ENCODE measurements around the gene RPUSD4. TPM values are rescaled to one million over a fixed set of nuclear protein-coding genes. Genes with fewer than 3 reads are reported as not detected.

Gene RPUSD4, protein sequence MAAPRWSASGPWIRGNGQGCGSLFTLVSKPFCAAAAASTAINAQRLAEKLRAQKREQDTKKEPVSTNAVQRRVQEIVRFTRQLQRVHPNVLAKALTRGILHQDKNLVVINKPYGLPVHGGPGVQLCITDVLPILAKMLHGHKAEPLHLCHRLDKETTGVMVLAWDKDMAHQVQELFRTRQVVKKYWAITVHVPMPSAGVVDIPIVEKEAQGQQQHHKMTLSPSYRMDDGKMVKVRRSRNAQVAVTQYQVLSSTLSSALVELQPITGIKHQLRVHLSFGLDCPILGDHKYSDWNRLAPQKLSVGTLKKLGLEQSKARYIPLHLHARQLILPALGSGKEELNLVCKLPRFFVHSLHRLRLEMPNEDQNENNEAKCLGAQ
- total RNA-seq (2021) = 42.9 and 43.1 TPM in 2 replicates
- long read RNA-seq, transcript RPUSD4-201 (7 exons, 2,512 nt) = major isoform, 497 of 566 reads
- long read RNA-seq, partial matches to known transcripts = 3 of 566 reads
- long read RNA-seq, other reads (novel, unspliced or antisense) = 58 of 566 reads

GRCh38 chr11:126211236-126212088, at the start of gene RPUSD4, which contains the start of gene FAM118B:
RPUSD4 (minus strand) TSS chr11:126211650; CDS start chr11:126211638, 12 bp downstream.
FAM118B (plus strand) TSS chr11:126211782; CDS start chr11:126235002, 23,220 bp downstream.
- H3K4ac ChIP-seq (ENCODE audit: low read depth, low read length) = no peak within 1 kb of the TSS
- no CpG with 5 or more reads among the region's 62 CpGs for WGBS (ENCODE audit: extremely low coverage, insufficient read length, low lambda C conversion rate)
- peak within 1 kb of the TSS; percentile 85; the same call in 1 of the 2 replicates for H3K14ac ChIP-seq (ENCODE audit: insufficient read depth, low read length)
- no peak within 1 kb of the TSS for H3K56ac ChIP-seq (ENCODE audit: insufficient read length, low read depth, low read length)
- H3K9me3 Mint-ChIP-seq = no peaks in the 10 kb centered on the region
- no peak within 1 kb of the TSS for H2BK12ac ChIP-seq (ENCODE audit: insufficient read length, low read depth, low read length)
- peak within 1 kb of the TSS; percentile 91 for H3K9ac ChIP-seq (ENCODE audit: extremely low read depth, insufficient read length, low read length)
- H3K79me1 ChIP-seq (ENCODE audit: insufficient read depth, low read depth, low read length, poor library complexity, severe bottlenecking) = peaks cover 4% of the 10 kb centered on the region
- H3K18ac ChIP-seq (ENCODE audit: insufficient read length, low read depth, low read length) = peak within 1 kb of the TSS; percentile 66
- DNase-seq = peak; percentile 98
- H3K36me3 Mint-ChIP-seq (ENCODE audit: insufficient read depth in 1 of 3, low read depth in 3 of 3) = peaks cover 19 to 34% (median 33%) of the 10 kb centered on the region in 3 experiments; a peak in 6 of 7 replicates
- H3K27ac Mint-ChIP-seq = peak within 1 kb of the TSS; percentile 99 to 100 (median 99)
- no peak within 1 kb of the TSS for H2BK5ac ChIP-seq (ENCODE audit: insufficient read length, low read length)
- no peak within 1 kb of the TSS for H4K8ac ChIP-seq (replicated peaks; ENCODE audit: insufficient read length, low read depth, low read length)
- H2BK120ac ChIP-seq (ENCODE audit: low read depth, low read length, poor library complexity, severe bottlenecking) = no peak within 1 kb of the TSS
- no peaks in the 10 kb centered on the region for H3K9me3 ChIP-seq (ENCODE audit: control insufficient read depth, low read depth, low read length)
- peaks cover 11% of the 10 kb centered on the region for H3K79me2 ChIP-seq (ENCODE audit: insufficient read depth, low read length)
- H3K4me2 ChIP-seq (ENCODE audit: insufficient read depth, insufficient read length, low read length) = peak within 1 kb of the TSS; percentile 95
- H4K91ac ChIP-seq (ENCODE audit: insufficient read length, low read depth, low read length) = no peak within 1 kb of the TSS
- H2AK5ac ChIP-seq (ENCODE audit: insufficient read length, low read length) = no peak within 1 kb of the TSS
- H3K23me2 ChIP-seq (ENCODE audit: insufficient read length, low read depth, low read length, poor library complexity, severe bottlenecking) = peaks cover 11% of the 10 kb centered on the region
- peak within 1 kb of the TSS; percentile 93 to 95 for H3K4me3 Mint-ChIP-seq
- H3K4me1 Mint-ChIP-seq = peaks cover 17 to 18% of the 10 kb centered on the region in 2 experiments
- H4K5ac ChIP-seq (ENCODE audit: insufficient read length, low read depth, low read length) = no peak within 1 kb of the TSS
- no peaks in the 10 kb centered on the region for H3K27me3 Mint-ChIP-seq (ENCODE audit: low read depth)
- no peak for TF ChIP-seq CTCF (conservative IDR thresholded peaks at IDR 0.05)
- no peak within 1 kb of the TSS for H3K23ac ChIP-seq (ENCODE audit: insufficient read length, low read depth, low read length)
- no peaks in the 10 kb centered on the region for H3K4me1 ChIP-seq (ENCODE audit: insufficient read depth, low read length)
- no peak within 1 kb of the TSS for H2BK15ac ChIP-seq (ENCODE audit: low read depth, low read length)
- H3K27me3 ChIP-seq (ENCODE audit: insufficient read depth, low read length) = no peaks in the 10 kb centered on the region
- peak within 1 kb of the TSS; percentile 37 for H3K27ac ChIP-seq (ENCODE audit: insufficient read length, low read depth, low read length)
- H3T11ph ChIP-seq (ENCODE audit: low read length) = no peak within 1 kb of the TSS
- no peak within 1 kb of the TSS for H2BK20ac ChIP-seq (ENCODE audit: low read depth, low read length, poor library complexity, severe bottlenecking)
- H4K20me1 ChIP-seq (ENCODE audit: control insufficient read depth, insufficient read depth, insufficient read length) = no peaks in the 10 kb centered on the region
- peak within 1 kb of the TSS; percentile 42 for H2AFZ ChIP-seq (ENCODE audit: low read length)
